ENCODE results near the gene GPC3. TPM values are rescaled to one million over a fixed set of nuclear protein-coding genes. Genes with fewer than 3 reads are reported as not detected.

Gene GPC3
- polyA plus RNA-seq, 1 of the 3 experiments (the other 2 are of a cell fraction): 1.4 TPM

GRCh38 chrX:133650239-133650638, 335.2 kb downstream of the GPC3 start:
- TF ChIP-seq FOSL2 (IDR thresholded peaks at IDR 0.05; ENCODE audit: borderline replicate concordance, low read depth): no peak
- TF ChIP-seq, protein P1, sequence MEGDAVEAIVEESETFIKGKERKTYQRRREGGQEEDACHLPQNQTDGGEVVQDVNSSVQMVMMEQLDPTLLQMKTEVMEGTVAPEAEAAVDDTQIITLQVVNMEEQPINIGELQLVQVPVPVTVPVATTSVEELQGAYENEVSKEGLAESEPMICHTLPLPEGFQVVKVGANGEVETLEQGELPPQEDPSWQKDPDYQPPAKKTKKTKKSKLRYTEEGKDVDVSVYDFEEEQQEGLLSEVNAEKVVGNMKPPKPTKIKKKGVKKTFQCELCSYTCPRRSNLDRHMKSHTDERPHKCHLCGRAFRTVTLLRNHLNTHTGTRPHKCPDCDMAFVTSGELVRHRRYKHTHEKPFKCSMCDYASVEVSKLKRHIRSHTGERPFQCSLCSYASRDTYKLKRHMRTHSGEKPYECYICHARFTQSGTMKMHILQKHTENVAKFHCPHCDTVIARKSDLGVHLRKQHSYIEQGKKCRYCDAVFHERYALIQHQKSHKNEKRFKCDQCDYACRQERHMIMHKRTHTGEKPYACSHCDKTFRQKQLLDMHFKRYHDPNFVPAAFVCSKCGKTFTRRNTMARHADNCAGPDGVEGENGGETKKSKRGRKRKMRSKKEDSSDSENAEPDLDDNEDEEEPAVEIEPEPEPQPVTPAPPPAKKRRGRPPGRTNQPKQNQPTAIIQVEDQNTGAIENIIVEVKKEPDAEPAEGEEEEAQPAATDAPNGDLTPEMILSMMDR (IDR thresholded peaks at IDR 0.05): no peak
- TF ChIP-seq JUND (IDR thresholded peaks at IDR 0.05): no peak
- TF ChIP-seq RCOR1 (IDR thresholded peaks at IDR 0.05; ENCODE audit: low read length): no peak
- TF ChIP-seq PBX3 (IDR thresholded peaks at IDR 0.05): no peak
- TF ChIP-seq TEAD4 (IDR thresholded peaks at IDR 0.05; ENCODE audit: borderline replicate concordance, insufficient read depth): no peak
- no peak for TF ChIP-seq FOXJ3 (CRISPR knock-in tag; IDR thresholded peaks at IDR 0.05)
- no peak for TF ChIP-seq ELF1 (IDR thresholded peaks at IDR 0.05)
- TF ChIP-seq FOXM1 (IDR thresholded peaks at IDR 0.05; ENCODE audit: low read depth): no peak
- TF ChIP-seq, protein P2, sequence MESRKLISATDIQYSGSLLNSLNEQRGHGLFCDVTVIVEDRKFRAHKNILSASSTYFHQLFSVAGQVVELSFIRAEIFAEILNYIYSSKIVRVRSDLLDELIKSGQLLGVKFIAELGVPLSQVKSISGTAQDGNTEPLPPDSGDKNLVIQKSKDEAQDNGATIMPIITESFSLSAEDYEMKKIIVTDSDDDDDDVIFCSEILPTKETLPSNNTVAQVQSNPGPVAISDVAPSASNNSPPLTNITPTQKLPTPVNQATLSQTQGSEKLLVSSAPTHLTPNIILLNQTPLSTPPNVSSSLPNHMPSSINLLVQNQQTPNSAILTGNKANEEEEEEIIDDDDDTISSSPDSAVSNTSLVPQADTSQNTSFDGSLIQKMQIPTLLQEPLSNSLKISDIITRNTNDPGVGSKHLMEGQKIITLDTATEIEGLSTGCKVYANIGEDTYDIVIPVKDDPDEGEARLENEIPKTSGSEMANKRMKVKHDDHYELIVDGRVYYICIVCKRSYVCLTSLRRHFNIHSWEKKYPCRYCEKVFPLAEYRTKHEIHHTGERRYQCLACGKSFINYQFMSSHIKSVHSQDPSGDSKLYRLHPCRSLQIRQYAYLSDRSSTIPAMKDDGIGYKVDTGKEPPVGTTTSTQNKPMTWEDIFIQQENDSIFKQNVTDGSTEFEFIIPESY (IDR thresholded peaks at IDR 0.05; ENCODE audit: borderline replicate concordance, low read depth): no peak
- TF ChIP-seq, protein P3, sequence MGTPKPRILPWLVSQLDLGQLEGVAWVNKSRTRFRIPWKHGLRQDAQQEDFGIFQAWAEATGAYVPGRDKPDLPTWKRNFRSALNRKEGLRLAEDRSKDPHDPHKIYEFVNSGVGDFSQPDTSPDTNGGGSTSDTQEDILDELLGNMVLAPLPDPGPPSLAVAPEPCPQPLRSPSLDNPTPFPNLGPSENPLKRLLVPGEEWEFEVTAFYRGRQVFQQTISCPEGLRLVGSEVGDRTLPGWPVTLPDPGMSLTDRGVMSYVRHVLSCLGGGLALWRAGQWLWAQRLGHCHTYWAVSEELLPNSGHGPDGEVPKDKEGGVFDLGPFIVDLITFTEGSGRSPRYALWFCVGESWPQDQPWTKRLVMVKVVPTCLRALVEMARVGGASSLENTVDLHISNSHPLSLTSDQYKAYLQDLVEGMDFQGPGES (IDR thresholded peaks at IDR 0.05; ENCODE audit: low read depth, low read length): no peak
- TF ChIP-seq SMC3 (IDR thresholded peaks at IDR 0.05; ENCODE audit: low read depth, low read length): no peak
- TF ChIP-seq RAD21 (IDR thresholded peaks at IDR 0.05; ENCODE audit: low read length): no peak
- no peak for TF ChIP-seq TAF1 (IDR thresholded peaks at IDR 0.05; ENCODE audit: borderline replicate concordance, low read depth, low read length)
- TF ChIP-seq YY1 (IDR thresholded peaks at IDR 0.05; ENCODE audit: low read depth): no peak
- no peak for TF ChIP-seq EZH2phosphoT487 (IDR thresholded peaks at IDR 0.05; ENCODE audit: borderline replicate concordance, low read depth)
- TF ChIP-seq MEF2A (IDR thresholded peaks at IDR 0.05; ENCODE audit: borderline replicate concordance, low read depth): no peak
- CTCF ChIA-PET: interaction anchor here (1.2 kb wide), 1 partner anchor 20 kb away, joined by 4 read pairs; no protein-coding TSS in a partner anchor
- no peak overlapping the region for H3K27ac ChIP-seq (ENCODE audit: low read depth in 2 of 2, low read length in 1 of 2)
- no peaks in the 10 kb centered on the region for H3F3A ChIP-seq (replicated peaks; ENCODE audit: insufficient read depth)
- no peak overlapping the region for H3K4me2 ChIP-seq
- no peaks in the 10 kb centered on the region for H3K79me2 ChIP-seq (ENCODE audit: insufficient read depth)
- 21% methylated on average over 1 of the region's 1 CpG for WGBS (ENCODE audit: low lambda C conversion rate)
- H3K9me2 ChIP-seq: no peaks in the 10 kb centered on the region
- POLR2A ChIA-PET: no interaction called here
- H3K4me1 ChIP-seq (ENCODE audit: control insufficient read depth in 1 of 2, insufficient read depth in 2 of 2, low read depth in 1 of 2, low read length in 1 of 2): no peaks in the 10 kb centered on the region
- H2AFZ ChIP-seq (ENCODE audit: low read depth): no peak overlapping the region
- DNase-seq: no peak
- H3K9ac ChIP-seq: no peak overlapping the region
- no peaks in the 10 kb centered on the region; the same call in 1 of the 2 replicates for H3K27me3 ChIP-seq (ENCODE audit: insufficient read depth)
- no peaks in the 10 kb centered on the region for H3K9me3 ChIP-seq
- H3K4me3 ChIP-seq (ENCODE audit: low read depth in 2 of 2, low read length in 1 of 2): no peak overlapping the region
- no peaks in the 10 kb centered on the region for H4K20me1 ChIP-seq (ENCODE audit: insufficient read depth)
- H3K36me3 ChIP-seq (replicated peaks in 1 of 2; ENCODE audit: control insufficient read depth in 1 of 2, insufficient read depth in 2 of 2, low read length in 1 of 2): no peaks in the 10 kb centered on the region

Measured in SK-N-SH (cell line).